ENCODE measurements around the gene PGBD1. TPM values are rescaled to one million over a fixed set of nuclear protein-coding genes. Genes with fewer than 3 reads are reported as not detected.

PGBD1 gene
- total and polyA plus RNA-seq, 2 donors from 2014 or later, result 3.0 to 3.1 TPM

DNA sequence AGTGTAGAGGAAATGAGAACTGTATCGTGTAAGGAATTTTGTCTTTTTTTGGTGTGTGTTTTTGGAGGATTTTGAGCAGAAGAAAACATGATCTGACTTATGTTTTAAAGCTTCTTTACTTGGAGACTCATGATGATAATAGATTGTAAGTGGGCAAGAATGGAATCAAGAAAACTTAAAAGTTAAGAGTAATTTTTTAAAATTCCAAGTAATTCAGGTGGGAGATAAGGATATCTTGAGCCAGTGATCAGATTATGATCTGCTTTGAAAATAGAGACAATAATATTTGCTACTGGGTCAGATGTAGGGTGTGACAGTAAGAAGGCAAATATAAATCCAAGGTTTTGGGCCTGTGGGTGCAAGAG lies 13.7 kb upstream of the PGBD1 start:
- H3K36me3 ChIP-seq (ENCODE audit: control insufficient read depth in 2 of 3, insufficient read depth in 3 of 3, low read length in 3 of 3), result peaks cover 5 to 9% (median 6%) of the 10 kb centered on the region in 3 donors
- H3K9me3 ChIP-seq (ENCODE audit: control insufficient read depth in 2 of 3, insufficient read depth in 1 of 3, low read length in 3 of 3), result no peaks in the 10 kb centered on the region
- FAIRE-seq (no peak), DNase-seq (no peak)
- H3K4me3 ChIP-seq (ENCODE audit: low read length in 3 of 3), result peak overlapping the region; percentile 77 to 98 (median 82)
- TF ChIP-seq, protein P1, sequence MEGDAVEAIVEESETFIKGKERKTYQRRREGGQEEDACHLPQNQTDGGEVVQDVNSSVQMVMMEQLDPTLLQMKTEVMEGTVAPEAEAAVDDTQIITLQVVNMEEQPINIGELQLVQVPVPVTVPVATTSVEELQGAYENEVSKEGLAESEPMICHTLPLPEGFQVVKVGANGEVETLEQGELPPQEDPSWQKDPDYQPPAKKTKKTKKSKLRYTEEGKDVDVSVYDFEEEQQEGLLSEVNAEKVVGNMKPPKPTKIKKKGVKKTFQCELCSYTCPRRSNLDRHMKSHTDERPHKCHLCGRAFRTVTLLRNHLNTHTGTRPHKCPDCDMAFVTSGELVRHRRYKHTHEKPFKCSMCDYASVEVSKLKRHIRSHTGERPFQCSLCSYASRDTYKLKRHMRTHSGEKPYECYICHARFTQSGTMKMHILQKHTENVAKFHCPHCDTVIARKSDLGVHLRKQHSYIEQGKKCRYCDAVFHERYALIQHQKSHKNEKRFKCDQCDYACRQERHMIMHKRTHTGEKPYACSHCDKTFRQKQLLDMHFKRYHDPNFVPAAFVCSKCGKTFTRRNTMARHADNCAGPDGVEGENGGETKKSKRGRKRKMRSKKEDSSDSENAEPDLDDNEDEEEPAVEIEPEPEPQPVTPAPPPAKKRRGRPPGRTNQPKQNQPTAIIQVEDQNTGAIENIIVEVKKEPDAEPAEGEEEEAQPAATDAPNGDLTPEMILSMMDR (IDR thresholded peaks at IDR 0.05; ENCODE audit: borderline replicate concordance, extremely low read depth, insufficient read depth), result no peak
- no peak overlapping the region for H3K27ac ChIP-seq (ENCODE audit: low read depth in 2 of 2, low read length in 2 of 2)
- intact Hi-C loops (cut with DNase I), result no loop called here
- H3K9ac ChIP-seq (ENCODE audit: low read length in 3 of 3), result peak overlapping the region; percentile 62 to 85 (median 75)
- peaks cover 0 to 4% (median 3%) of the 10 kb centered on the region in 3 donors for H3K4me1 ChIP-seq (ENCODE audit: control insufficient read depth in 2 of 3, insufficient read depth in 2 of 3, low read depth in 1 of 3, low read length in 3 of 3)
- H3K27me3 ChIP-seq (ENCODE audit: control insufficient read depth, insufficient read depth, low read length), result no peaks in the 10 kb centered on the region

DNA sequence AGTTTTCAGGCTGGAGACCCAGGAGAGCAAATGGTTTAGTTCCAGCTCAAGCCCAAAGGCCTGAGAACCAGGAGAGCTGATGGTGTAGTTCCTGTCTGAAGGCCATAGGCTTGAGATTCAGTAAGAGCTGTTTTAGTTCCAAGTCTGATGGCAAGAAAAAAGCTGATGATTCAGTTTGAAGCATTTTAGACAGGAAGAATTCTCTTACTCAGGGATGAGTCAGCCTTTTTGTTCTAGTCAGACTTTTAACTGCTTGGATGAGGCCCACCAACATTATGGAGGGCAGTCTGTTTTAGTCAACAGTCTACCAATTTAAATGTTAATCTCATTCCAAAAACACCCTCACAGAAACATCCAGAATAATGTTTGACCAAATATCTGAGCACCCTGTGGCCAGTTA lies 11.9 kb upstream of the PGBD1 start:
- Histone ChIP-seq H3K4me1 (ENCODE audit: control insufficient read depth in 2 of 3, insufficient read depth in 2 of 3, low read depth in 1 of 3, low read length in 3 of 3) (peaks cover 0 to 4% (median 3%) of the 10 kb centered on the region in 3 donors), H3K36me3 (ENCODE audit: control insufficient read depth in 2 of 3, insufficient read depth in 3 of 3, low read length in 3 of 3) (peaks cover 8 to 16% (median 8%) of the 10 kb centered on the region in 3 donors), H3K27me3 (ENCODE audit: control insufficient read depth, insufficient read depth, low read length) (no peaks in the 10 kb centered on the region), H3K4me3 (ENCODE audit: low read length in 3 of 3) (no peak overlapping the region), H3K9ac (ENCODE audit: low read length in 3 of 3) (no peak overlapping the region), H3K27ac (ENCODE audit: low read depth in 2 of 2, low read length in 2 of 2) (no peak overlapping the region), H3K9me3 (ENCODE audit: control insufficient read depth in 2 of 3, insufficient read depth in 1 of 3, low read length in 3 of 3) (no peaks in the 10 kb centered on the region)
- no peak for DNase-seq
- intact Hi-C loops (cut with DNase I), result no loop called here
- FAIRE-seq, result no peak
- TF ChIP-seq, protein P1 (IDR thresholded peaks at IDR 0.05; ENCODE audit: borderline replicate concordance, extremely low read depth, insufficient read depth), result no peak

DNA sequence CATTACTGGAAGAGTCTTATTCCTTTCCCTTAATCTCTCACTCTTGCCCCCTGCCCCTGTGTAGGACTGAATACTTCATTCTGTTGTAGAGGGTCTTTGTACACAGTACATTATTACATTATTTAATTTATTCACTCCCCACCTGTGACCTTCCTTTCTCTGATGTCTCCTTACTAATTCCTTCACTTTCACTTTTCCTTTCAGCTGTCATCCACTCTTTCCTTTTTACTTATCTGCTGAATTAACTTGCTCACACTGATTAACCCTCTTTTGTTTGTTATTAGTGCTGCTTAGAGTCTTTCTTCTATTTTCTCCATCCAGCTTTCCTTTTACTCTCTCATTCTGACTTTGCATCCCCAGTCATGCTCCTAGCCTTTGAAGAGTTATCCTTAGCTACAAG lies 6.5 kb upstream of the PGBD1 start:
- intact Hi-C loops (cut with DNase I), result no loop called here
- DNase-seq, result no peak
- H3K9me3 ChIP-seq (ENCODE audit: control insufficient read depth in 2 of 3, insufficient read depth in 1 of 3, low read length in 3 of 3), result no peaks in the 10 kb centered on the region
- no peaks in the 10 kb centered on the region for H3K4me1 ChIP-seq (ENCODE audit: control insufficient read depth in 2 of 3, insufficient read depth in 2 of 3, low read depth in 1 of 3, low read length in 3 of 3)
- no peak for FAIRE-seq
- TF ChIP-seq, protein P1 (IDR thresholded peaks at IDR 0.05; ENCODE audit: borderline replicate concordance, extremely low read depth, insufficient read depth), result no peak
- no peaks in the 10 kb centered on the region for H3K27me3 ChIP-seq (ENCODE audit: control insufficient read depth, insufficient read depth, low read length)
- H3K4me3 ChIP-seq (ENCODE audit: low read length in 3 of 3), result no peak overlapping the region
- H3K36me3 ChIP-seq (ENCODE audit: control insufficient read depth in 2 of 3, insufficient read depth in 3 of 3, low read length in 3 of 3), result peaks cover 8 to 39% (median 19%) of the 10 kb centered on the region in 3 donors
- no peak overlapping the region for H3K27ac ChIP-seq (ENCODE audit: low read depth in 2 of 2, low read length in 2 of 2)
- no peak overlapping the region for H3K9ac ChIP-seq (ENCODE audit: low read length in 3 of 3)

DNA sequence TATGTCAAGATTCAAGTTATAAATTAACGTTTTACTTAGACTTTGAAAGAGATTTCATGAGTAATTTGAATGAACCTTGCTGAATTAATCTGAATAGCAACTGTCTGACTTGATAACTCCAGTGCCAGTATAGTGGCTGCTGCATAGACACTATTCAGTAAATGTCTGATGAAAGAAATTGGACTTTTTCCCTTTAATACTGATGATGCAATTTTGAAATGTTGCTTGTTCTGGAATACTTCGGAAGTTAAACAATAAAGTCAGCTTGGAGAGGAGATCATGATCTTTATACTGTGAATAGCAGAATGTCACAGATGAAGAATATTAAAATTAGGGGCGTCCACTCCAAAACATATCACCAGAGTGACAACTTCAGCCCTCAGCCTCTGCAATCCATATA lies 3.6 kb upstream of the PGBD1 start:
- no peak for DNase-seq
- Histone ChIP-seq H3K4me1 (ENCODE audit: control insufficient read depth in 2 of 3, insufficient read depth in 2 of 3, low read depth in 1 of 3, low read length in 3 of 3) (no peaks in the 10 kb centered on the region), H3K27ac (ENCODE audit: low read depth in 2 of 2, low read length in 2 of 2) (no peak overlapping the region), H3K9me3 (ENCODE audit: control insufficient read depth in 2 of 3, insufficient read depth in 1 of 3, low read length in 3 of 3) (peaks cover 0 to under 1% (median 0%) of the 10 kb centered on the region in 3 donors), H3K27me3 (ENCODE audit: control insufficient read depth, insufficient read depth, low read length) (no peaks in the 10 kb centered on the region), H3K9ac (ENCODE audit: low read length in 3 of 3) (no peak overlapping the region), H3K36me3 (ENCODE audit: control insufficient read depth in 2 of 3, insufficient read depth in 3 of 3, low read length in 3 of 3) (peaks cover 3 to 29% (median 13%) of the 10 kb centered on the region in 3 donors), H3K4me3 (ENCODE audit: low read length in 3 of 3) (no peak overlapping the region)
- TF ChIP-seq, protein P1 (IDR thresholded peaks at IDR 0.05; ENCODE audit: borderline replicate concordance, extremely low read depth, insufficient read depth), result no peak
- intact Hi-C loops (cut with DNase I), result no loop called here
- no peak for FAIRE-seq

All from kidney (tissue), 14 donors.